Psoas muscle (tissue), 8 donors: ENCODE results near the gene PHF10. TPM values are rescaled to one million over a fixed set of nuclear protein-coding genes. Genes with fewer than 3 reads are reported as not detected.

Experiments used
- ATAC-seq, 4 donors: fragments of 200-7000 bp; cut with Tn5 transposase; one replicate each; pipeline ENCODE4 v1.9.1; 2020; ENCODE audit warnings: moderate library complexity in 3 of 4, mild to moderate bottlenecking in 2 of 4
- DNase-seq, 2 donors: peaks; one replicate each; pipeline ENCODE4 v3.0.0-alpha.2; 2020
- H3K27ac ChIP-seq: fragments of 200-600 bp; one replicate; pipeline ENCODE4 v1.8.0; 2022
- H3K27me3 ChIP-seq, 3 donors: fragments of 200-600 bp in 1 of 3; one replicate each; pipeline versions ENCODE4 v1.6.1 to v1.8.0; 2013 to 2022; ENCODE audit warnings: low read length in 2 of 3, mild to moderate bottlenecking in 2 of 3, moderate library complexity in 1 of 3; ENCODE audit not compliant: insufficient read depth in 3 of 3
- H3K36me3 ChIP-seq, 2 donors: fragments of 200-600 bp in 1 of 2; one replicate each; pipeline versions ENCODE4 v1.6.1 to v1.8.0; 2013 to 2022; ENCODE audit warnings: low read depth in 1 of 2, mild to moderate bottlenecking in 1 of 2, moderate library complexity in 1 of 2; ENCODE audit not compliant: insufficient read depth in 1 of 2
- H3K4me1 ChIP-seq: fragments of 200-600 bp; one replicate; pipeline ENCODE4 v1.8.0; 2022
- H3K4me3 ChIP-seq: fragments of 200-600 bp; one replicate; pipeline ENCODE4 v1.8.0; 2022; ENCODE audit warnings: mild to moderate bottlenecking
- H3K9me3 ChIP-seq: fragments of 200-600 bp; one replicate; pipeline ENCODE4 v1.8.0; 2022
- WGBS, 3 donors: extraction: QIAGEN DNeasy Blood & Tissue Kit; methylation state at CpG; one replicate each; pipeline versions ENCODE4 v1.1.6 to v1.1.7; 2013; 5-methylcytosine and 5-hydroxymethylcytosine counted together
- intact Hi-C, 2 donors: fragments of 100-400 bp; cut with DNase I; formaldehyde crosslinking; loops; one replicate each; pipeline versions ENCODE4 v1.11.0 to v1.14.2; 2022
- polyA plus RNA-seq, 3 donors: library from polyadenylated mRNA; stranded (reverse); fragments of 200-250 nt; gene quantifications; one replicate each; pipeline ENCODE4 v1.2.3, GENCODE V29; 2013
- total RNA-seq, 4 donors: library from RNA; stranded (reverse); fragmentation: NEBNext Ultra II Directional in 2 of 4; extraction: Animal tissue kit (Norgen Biotek cat#: 25700) in 2 of 4; gene quantifications; one replicate each; pipeline versions ENCODE4 v1.2.1 to v1.2.4, GENCODE V29; 2021 to 2023
- TF ChIP-seq, protein P1 (sequence below): fragments of 200-600 bp; IDR thresholded peaks from one replicate; pipeline ENCODE4 v1.8.0; 2022; ENCODE audit warnings: antibody characterized with exemption
- donor health status: healthy with polysubstance abuse.
- donor health status: DM: no; HTN: no; CAD: no; lungs with moderate emphysema.
- donor health status: Bipolar disorder and iron deficiency.
- donor health status: healthy.
- donor health status: DM: yes; HTN: yes; CAD: no.
- donor health status: DM: no; HTN: no; CAD: no.
- donor health status: DM: no; HTN: no; CAD: no.
- donor health status: DM: yes; HTN: yes; CAD: no.

Gene PHF10
- total and polyA plus RNA-seq, 7 donors, result 20.2 to 66.6 (median 49.3) TPM

DNA sequence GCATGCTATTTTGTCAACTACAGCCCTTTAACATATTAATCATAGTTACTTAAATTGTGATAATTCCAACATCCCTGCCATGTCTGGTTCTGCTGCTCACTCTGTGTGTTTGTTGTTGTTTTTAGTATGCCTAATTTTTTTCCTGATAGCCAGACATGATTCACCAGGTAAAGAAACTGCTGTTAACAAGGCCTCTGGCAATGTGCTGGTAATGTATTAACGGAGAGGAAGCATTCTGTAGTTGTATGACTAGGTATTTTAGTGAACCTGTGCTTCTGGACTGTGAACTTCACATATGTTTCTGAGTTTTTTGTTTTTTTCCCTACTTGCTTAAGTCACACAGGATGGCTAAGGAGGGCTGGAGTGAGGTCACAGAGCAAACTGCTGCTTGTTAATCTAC lies 22.3 kb upstream of the PHF10 start:
- intact Hi-C loops, result no loop called here
- WGBS, 3 donors, result 87 to 93% (median 90%) methylated on average over 1 of the region's 1 CpG
- no peak overlapping the region for H3K27ac ChIP-seq
- ATAC-seq, result no peak
- no peaks in the 10 kb centered on the region for H3K27me3 ChIP-seq
- H3K4me1 ChIP-seq, result peaks cover 11% of the 10 kb centered on the region
- TF ChIP-seq, protein P1, sequence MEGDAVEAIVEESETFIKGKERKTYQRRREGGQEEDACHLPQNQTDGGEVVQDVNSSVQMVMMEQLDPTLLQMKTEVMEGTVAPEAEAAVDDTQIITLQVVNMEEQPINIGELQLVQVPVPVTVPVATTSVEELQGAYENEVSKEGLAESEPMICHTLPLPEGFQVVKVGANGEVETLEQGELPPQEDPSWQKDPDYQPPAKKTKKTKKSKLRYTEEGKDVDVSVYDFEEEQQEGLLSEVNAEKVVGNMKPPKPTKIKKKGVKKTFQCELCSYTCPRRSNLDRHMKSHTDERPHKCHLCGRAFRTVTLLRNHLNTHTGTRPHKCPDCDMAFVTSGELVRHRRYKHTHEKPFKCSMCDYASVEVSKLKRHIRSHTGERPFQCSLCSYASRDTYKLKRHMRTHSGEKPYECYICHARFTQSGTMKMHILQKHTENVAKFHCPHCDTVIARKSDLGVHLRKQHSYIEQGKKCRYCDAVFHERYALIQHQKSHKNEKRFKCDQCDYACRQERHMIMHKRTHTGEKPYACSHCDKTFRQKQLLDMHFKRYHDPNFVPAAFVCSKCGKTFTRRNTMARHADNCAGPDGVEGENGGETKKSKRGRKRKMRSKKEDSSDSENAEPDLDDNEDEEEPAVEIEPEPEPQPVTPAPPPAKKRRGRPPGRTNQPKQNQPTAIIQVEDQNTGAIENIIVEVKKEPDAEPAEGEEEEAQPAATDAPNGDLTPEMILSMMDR, result no peak
- H3K36me3 ChIP-seq, result no peaks in the 10 kb centered on the region
- no peak overlapping the region for H3K4me3 ChIP-seq
- no peak for DNase-seq
- no peaks in the 10 kb centered on the region for H3K9me3 ChIP-seq

DNA sequence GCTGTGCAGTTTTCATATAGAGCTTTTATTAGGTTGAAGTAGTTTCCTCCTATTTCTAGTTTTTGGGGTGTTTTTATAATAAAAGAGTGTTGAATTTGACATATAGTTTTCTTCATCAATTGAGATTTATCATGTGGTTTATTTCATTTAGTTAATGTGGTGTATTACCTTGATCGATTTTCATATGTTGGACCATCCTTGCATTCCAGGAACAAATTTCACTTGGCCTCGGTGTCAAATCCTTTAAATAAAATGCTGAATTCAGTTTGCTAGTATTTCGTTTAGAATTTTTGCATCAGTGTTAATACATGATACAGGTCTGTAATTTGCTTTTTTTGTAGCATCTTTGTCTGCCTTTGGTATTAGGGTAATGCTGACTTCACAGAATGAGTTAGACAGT lies 21.1 kb upstream of the PHF10 start:
- intact Hi-C loops, result no loop called here
- Histone ChIP-seq H3K27ac (no peak overlapping the region), H3K27me3 (no peaks in the 10 kb centered on the region), H3K36me3 (no peaks in the 10 kb centered on the region), H3K9me3 (no peaks in the 10 kb centered on the region), H3K4me3 (no peak overlapping the region), H3K4me1 (peaks cover 8% of the 10 kb centered on the region)
- no peak for DNase-seq
- 87 to 90% (median 90%) methylated on average over 3 of the region's 3 CpGs for whole genome bisulfite sequencing, 3 donors
- TF ChIP-seq, protein P1, result no peak
- ATAC-seq, result no peak

DNA sequence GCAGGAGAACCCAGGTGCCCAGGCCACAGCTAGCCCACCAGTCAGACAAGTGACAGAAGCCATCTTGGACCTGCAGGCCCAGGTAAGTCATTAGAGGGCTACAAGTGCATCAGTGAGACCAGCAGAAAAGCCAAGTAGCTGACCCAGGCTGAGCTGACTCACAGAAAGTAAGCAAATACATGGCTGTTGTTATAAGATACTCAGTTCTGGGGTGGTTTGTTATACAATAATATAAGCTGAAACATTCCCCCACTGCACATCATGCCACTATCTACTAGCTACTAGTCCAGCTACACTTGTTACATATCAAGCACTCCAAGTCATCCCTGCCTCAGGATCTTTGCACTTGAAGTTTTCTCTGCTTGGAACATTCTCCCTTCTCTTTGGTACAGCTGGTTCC lies 17.0 kb upstream of the PHF10 start:
- intact Hi-C loops, result no loop called here
- no peak for DNase-seq

DNA sequence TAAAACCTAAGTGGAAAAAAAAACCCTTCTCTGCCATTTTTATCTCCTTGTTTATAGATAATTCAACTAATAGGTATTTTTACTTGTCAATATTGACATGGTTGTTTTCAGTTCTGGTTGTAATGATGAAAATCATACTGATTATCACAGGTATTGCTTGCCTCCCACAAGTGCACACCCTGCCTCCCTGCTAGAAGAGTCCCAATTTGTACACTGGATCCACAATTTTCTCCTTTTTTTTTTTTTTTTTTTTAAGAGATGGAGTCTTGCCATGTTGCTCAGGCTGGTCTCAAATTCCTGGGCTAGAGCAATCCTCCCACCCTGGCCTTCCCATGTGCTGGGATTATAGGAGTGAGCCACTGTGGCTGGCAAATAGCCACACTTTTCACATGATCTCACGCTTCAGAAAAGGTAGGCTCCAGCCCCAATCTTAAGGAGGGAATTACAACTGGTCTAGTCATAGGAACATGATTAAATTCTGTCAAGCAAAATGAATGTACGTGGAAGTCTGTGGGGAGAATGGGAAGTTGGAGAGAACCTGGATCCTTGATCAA lies 14.8 kb upstream of the PHF10 start:
- intact Hi-C loops, result no loop called here
- Histone ChIP-seq H3K4me3 (peak overlapping the region; percentile 54), H3K27me3 (no peaks in the 10 kb centered on the region), H3K27ac (peak overlapping the region; percentile 68), H3K9me3 (no peaks in the 10 kb centered on the region), H3K4me1 (peaks cover 18% of the 10 kb centered on the region), H3K36me3 (no peaks in the 10 kb centered on the region)
- DNase-seq (no peak), ATAC-seq (peak in 3 of 4 donors; percentile 36 to 64 (median 60))
- 46 to 69% (median 50%) methylated on average over 2 of the region's 2 CpGs for WGBS, 3 donors
- TF ChIP-seq, protein P1, result no peak

More for the DNA sequence above, 17.0 kb upstream of the PHF10 start:
- Histone ChIP-seq H3K27me3 (no peaks in the 10 kb centered on the region), H3K9me3 (no peaks in the 10 kb centered on the region), H3K36me3 (no peaks in the 10 kb centered on the region), H3K4me3 (no peak overlapping the region), H3K4me1 (peaks cover 18% of the 10 kb centered on the region), H3K27ac (no peak overlapping the region)
- TF ChIP-seq, protein P1, result no peak
- ATAC-seq, result no peak
